ENCODE measurements around the gene OR2G3. TPM values are rescaled to one million over a fixed set of nuclear protein-coding genes. Genes with fewer than 3 reads are reported as not detected.

OR2G3 gene
- total and polyA plus RNA-seq, 9 of the 15 experiments (the other 6 are each of a cell fraction or from before 2014, with no cell fraction given) = not detected

DNA sequence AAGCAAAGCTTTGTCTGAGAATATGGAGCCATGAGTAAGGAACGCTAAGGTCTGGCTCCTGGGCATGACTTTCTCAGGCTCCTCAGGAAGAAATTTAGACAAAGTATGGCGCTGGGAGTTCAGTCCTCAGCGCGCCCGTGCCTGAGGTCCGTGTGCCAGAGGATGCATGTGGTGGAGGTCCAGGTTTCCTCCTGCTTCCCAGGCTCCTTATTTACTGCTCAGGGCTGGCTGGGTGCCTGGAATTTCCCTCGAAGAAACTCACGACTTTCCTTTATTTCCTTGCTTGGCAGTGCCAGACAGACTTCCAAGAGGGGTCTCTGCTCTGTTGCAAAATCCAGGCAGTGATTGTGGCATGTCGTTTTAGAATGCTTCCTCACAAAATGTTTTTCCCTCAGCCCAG, 43.2 kb upstream of the OR2G3 start:
- no TSS peak for BruUV-seq (replicated peaks)
- no peaks in the 10 kb centered on the region for H3K27me3 ChIP-seq (ENCODE audit: control insufficient read depth in 2 of 2, insufficient read depth in 2 of 2, low read length in 2 of 2)
- 0% methylated on average over 9 of the region's 9 CpGs for WGBS (ENCODE audit: insufficient coverage, low coverage, missing lambda C conversion rate)
- FAIRE-seq = no peak
- ATAC-seq = no peak
- no peaks in the 10 kb centered on the region for H3K9me3 ChIP-seq (replicated peaks; ENCODE audit: control insufficient read depth, insufficient read depth, low read depth, low read length)
- H3K36me3 ChIP-seq (ENCODE audit: control insufficient read depth, insufficient read depth, low read length) = no peaks in the 10 kb centered on the region
- no peaks in the 10 kb centered on the region for H3K9me1 ChIP-seq (ENCODE audit: control insufficient read depth, insufficient read depth, low read length)
- no peaks in the 10 kb centered on the region for H4K20me1 ChIP-seq (replicated peaks; ENCODE audit: control insufficient read depth, insufficient read depth, low read length)
- H3K27ac ChIP-seq (ENCODE audit: extremely low read depth, low read depth, low read length) = no peak overlapping the region
- no peak overlapping the region for H3K4me2 ChIP-seq (ENCODE audit: insufficient read depth, low read length)
- H3K79me2 ChIP-seq (ENCODE audit: control insufficient read depth, insufficient read depth, low read length) = no peaks in the 10 kb centered on the region
- ChIA-PET CTCF (ENCODE audit: low intra/inter-chr PET ratio) (no interaction called here), POLR2A (no interaction called here)
- TF ChIP-seq NCOR1 (IDR thresholded peaks at IDR 0.05) (no peak), TARDBP (IDR thresholded peaks at IDR 0.05) (no peak)
- intact Hi-C loops (cut with micrococcal nuclease) = no loop called here
- H3K4me3 ChIP-seq = no peak overlapping the region
- no peaks in the 10 kb centered on the region for H3K4me1 ChIP-seq (replicated peaks in 1 of 2; ENCODE audit: control insufficient read depth in 2 of 2, insufficient read depth in 2 of 2, low read length in 2 of 2)
- H3K9ac ChIP-seq (ENCODE audit: insufficient read depth in 1 of 2, low read depth in 2 of 2, low read length in 2 of 2) = no peak overlapping the region
- in situ Hi-C loops (cut with MboI) = no loop called here
- no peak for DNase-seq (ENCODE audit: extremely low read depth in 1 of 4, low spot score in 3 of 4)
- H2AFZ ChIP-seq (ENCODE audit: low read depth, low read length) = no peak overlapping the region

GRCh38 chr1:247574236-247574635, 31.1 kb upstream of the OR2G3 start:
- WGBS (ENCODE audit: insufficient coverage, low coverage, missing lambda C conversion rate) = 0% methylated on average over 1 of the region's 1 CpG

More at GRCh38 chr1:247574236-247574635, 31.1 kb upstream of the OR2G3 start:
- FAIRE-seq = no peak
- Histone ChIP-seq H3K4me3 (no peak overlapping the region), H3K9me3 (replicated peaks; ENCODE audit: control insufficient read depth, insufficient read depth, low read depth, low read length) (no peaks in the 10 kb centered on the region), H3K27ac (ENCODE audit: extremely low read depth, low read depth, low read length) (no peak overlapping the region), H3K27me3 (ENCODE audit: control insufficient read depth in 2 of 2, insufficient read depth in 2 of 2, low read length in 2 of 2) (no peaks in the 10 kb centered on the region), H3K9me1 (ENCODE audit: control insufficient read depth, insufficient read depth, low read length) (no peaks in the 10 kb centered on the region), H3K79me2 (ENCODE audit: control insufficient read depth, insufficient read depth, low read length) (no peaks in the 10 kb centered on the region), H3K4me1 (replicated peaks in 1 of 2; ENCODE audit: control insufficient read depth in 2 of 2, insufficient read depth in 2 of 2, low read length in 2 of 2) (no peaks in the 10 kb centered on the region), H2AFZ (ENCODE audit: low read depth, low read length) (no peak overlapping the region), H4K20me1 (replicated peaks; ENCODE audit: control insufficient read depth, insufficient read depth, low read length) (no peaks in the 10 kb centered on the region), H3K36me3 (ENCODE audit: control insufficient read depth, insufficient read depth, low read length) (no peaks in the 10 kb centered on the region), H3K9ac (ENCODE audit: insufficient read depth in 1 of 2, low read depth in 2 of 2, low read length in 2 of 2) (no peak overlapping the region), H3K4me2 (ENCODE audit: insufficient read depth, low read length) (no peak overlapping the region)
- no peak for TF ChIP-seq ZC3H11A (IDR thresholded peaks at IDR 0.05; ENCODE audit: low read depth, low read length)
- no peak for TF ChIP-seq HCFC1 (IDR thresholded peaks at IDR 0.05; ENCODE audit: low read depth, low read length)
- no TSS peak for BruUV-seq (replicated peaks)
- in situ Hi-C loops (cut with MboI) = no loop called here
- no peak for DNase-seq (ENCODE audit: extremely low read depth in 1 of 4, low spot score in 3 of 4)
- intact Hi-C loops (cut with micrococcal nuclease) = no loop called here
- CTCF ChIA-PET (ENCODE audit: low intra/inter-chr PET ratio) = no interaction called here
- POLR2A ChIA-PET = no interaction called here
- ATAC-seq = no peak
